H1 (cell line): Measurements from ENCODE around the gene PRKCA. TPM values are rescaled to one million over a fixed set of nuclear protein-coding genes. Genes with fewer than 3 reads are reported as not detected.

Experiments used
- CTCF ChIA-PET: fragments of 300-600 bp; sonication (Branson Sonifier 250); formaldehyde crosslinking; loops from one replicate; lab custom pipeline; 2021; ENCODE audit not compliant: partially characterized antibody; lab: Charles Lee
- POLR2A ChIA-PET: fragments of 300-600 bp; sonication (Branson Sonifier 250); formaldehyde crosslinking; loops from one replicate; lab custom pipeline; 2021; ENCODE audit warnings: inconsistent platforms; ENCODE audit not compliant: partially characterized antibody; lab: Charles Lee
- DNase-seq, 2 experiments: peaks; one replicate each; pipeline versions ENCODE4 v3.0.0 to v3.0.0-alpha.2; 2010 to 2022; ENCODE audit warnings: low spot score in 2 of 2, low read depth in 1 of 2, mixed read lengths in 1 of 2
- FAIRE-seq: peaks from 2 replicates; lab custom pipeline; 2011; peaks lifted over from hg19 to GRCh38; lab: Jason Lieb, UNC
- H2AFZ ChIP-seq: 2 replicates; pipeline ENCODE4 v1.8.1; 2012; ENCODE audit warnings: low read length, inconsistent platforms
- H2AK5ac ChIP-seq: 2 replicates; pipeline ENCODE4 v1.6.1; 2013; ENCODE audit warnings: low read depth, low read length
- H2BK120ac ChIP-seq: replicated peaks from 2 replicates; pipeline ENCODE3; 2013; ENCODE audit warnings: low read depth, low read length, inconsistent platforms
- H2BK12ac ChIP-seq: 2 replicates; pipeline ENCODE4 v1.6.1; 2013; ENCODE audit warnings: low read depth, low read length
- H2BK15ac ChIP-seq: 2 replicates; pipeline ENCODE4 v1.6.1; 2013; ENCODE audit warnings: low read length
- H2BK20ac ChIP-seq: 2 replicates; pipeline ENCODE4 v1.6.1; 2013; ENCODE audit warnings: low read length
- H2BK5ac ChIP-seq: 2 replicates; pipeline ENCODE4 v1.6.1; 2013; ENCODE audit warnings: low read depth, low read length
- H3K14ac ChIP-seq: 2 replicates; pipeline ENCODE4 v1.6.1; 2013; ENCODE audit warnings: inconsistent platforms; ENCODE audit not compliant: insufficient read length
- H3K18ac ChIP-seq: 2 replicates; pipeline ENCODE4 v1.6.1; 2013; ENCODE audit warnings: low read length; ENCODE audit errors: extremely low read depth
- H3K23ac ChIP-seq: 2 replicates; pipeline ENCODE4 v1.6.1; 2013; ENCODE audit warnings: inconsistent platforms; ENCODE audit not compliant: insufficient read length
- H3K23me2 ChIP-seq: 2 replicates; pipeline ENCODE4 v1.6.1; 2013; ENCODE audit warnings: low read depth, low read length
- H3K27ac ChIP-seq: 2 replicates; pipeline ENCODE4 v1.6.1; 2011; ENCODE audit warnings: low read depth, low read length, inconsistent platforms
- H3K27me3 ChIP-seq, 4 experiments: replicated peaks in 1 of 4; 1 replicate in 1 of 4; 2 replicates in 3 of 4; pipeline versions ENCODE4 v1.6.1 to v1.8.1; 2011 to 2013; ENCODE audit warnings: low read length in 3 of 4, mild to moderate bottlenecking in 3 of 4, inconsistent platforms in 2 of 4, mixed read lengths in 2 of 4, moderate library complexity in 1 of 4; ENCODE audit not compliant: control insufficient read depth in 3 of 4, insufficient read depth in 3 of 4; ENCODE audit errors: extremely low read depth in 1 of 4
- H3K36me3 ChIP-seq, 4 experiments: 2 replicates each; pipeline versions ENCODE4 v1.6.1 to v1.8.1; 2011 to 2013; ENCODE audit warnings: mild to moderate bottlenecking in 4 of 4, low read length in 3 of 4, moderate library complexity in 2 of 4, control low read depth in 1 of 4, inconsistent platforms in 1 of 4; ENCODE audit not compliant: insufficient read depth in 4 of 4, control insufficient read depth in 2 of 4
- H3K4ac ChIP-seq: replicated peaks from 2 replicates; pipeline ENCODE3; 2013; ENCODE audit warnings: low read length, low read depth, mixed read lengths, inconsistent platforms; ENCODE audit not compliant: insufficient read length
- H3K4me1 ChIP-seq, 4 experiments: replicated peaks in 1 of 4; 1 replicate in 1 of 4; 2 replicates in 3 of 4; pipeline versions ENCODE4 v1.6.1 to v1.8.1; 2011 to 2013; ENCODE audit warnings: low read length in 3 of 4, inconsistent platforms in 2 of 4, mixed read lengths in 1 of 4; ENCODE audit not compliant: insufficient read depth in 4 of 4, control insufficient read depth in 3 of 4
- H3K4me2 ChIP-seq, 2 experiments: 2 replicates each; pipeline versions ENCODE4 v1.6.1 to v1.8.1; 2011 to 2013; ENCODE audit warnings: low read depth in 2 of 2, low read length in 2 of 2, control low read depth in 1 of 2, inconsistent platforms in 1 of 2, mild to moderate bottlenecking in 1 of 2; ENCODE audit not compliant: insufficient read depth in 1 of 2
- H3K4me3 ChIP-seq, 4 experiments: fragments of 200-600, 300-600 bp in 1 of 4; sonication (generic), shearing (Covaris generic), sonication (Bioruptor Twin) in 1 of 4; 2 replicates each; pipeline versions ENCODE4 v1.5.1 to v1.8.1; 2011 to 2016; ENCODE audit warnings: low read length in 4 of 4, low read depth in 3 of 4, control low read depth in 2 of 4, inconsistent platforms in 2 of 4, mild to moderate bottlenecking in 2 of 4, mixed read lengths in 1 of 4, moderate library complexity in 1 of 4; ENCODE audit not compliant: insufficient read depth in 2 of 4; ENCODE audit errors: extremely low read depth in 1 of 4
- H3K56ac ChIP-seq: replicated peaks from 2 replicates; pipeline ENCODE3; 2013; ENCODE audit warnings: low read depth, mild to moderate bottlenecking, mixed read lengths, low read length, inconsistent platforms; ENCODE audit not compliant: insufficient read length
- H3K79me1 ChIP-seq: 2 replicates; pipeline ENCODE4 v1.6.1; 2013; ENCODE audit warnings: low read depth, low read length, control low read depth
- H3K79me2 ChIP-seq, 2 experiments: 2 replicates each; pipeline versions ENCODE4 v1.6.1 to v1.8.1; 2012 to 2013; ENCODE audit warnings: low read length in 2 of 2, mild to moderate bottlenecking in 2 of 2, inconsistent platforms in 1 of 2; ENCODE audit not compliant: insufficient read depth in 2 of 2, control insufficient read depth in 1 of 2
- H3K9ac ChIP-seq, 4 experiments: replicated peaks in 1 of 4; 1 replicate in 1 of 4; 2 replicates in 3 of 4; pipeline versions ENCODE4 v1.6.1 to v1.8.1; 2011 to 2013; ENCODE audit warnings: low read depth in 3 of 4, low read length in 3 of 4, control low read depth in 2 of 4, mild to moderate bottlenecking in 2 of 4, moderate library complexity in 2 of 4, inconsistent platforms in 1 of 4; ENCODE audit errors: extremely low read depth in 1 of 4
- H3K9me3 ChIP-seq, 2 experiments: 2 replicates each; pipeline versions ENCODE4 v1.6.1 to v1.8.1; 2012 to 2013; ENCODE audit warnings: mild to moderate bottlenecking in 2 of 2, moderate library complexity in 2 of 2, control low read depth in 1 of 2, inconsistent platforms in 1 of 2, low read depth in 1 of 2, low read length in 1 of 2, mixed read lengths in 1 of 2; ENCODE audit not compliant: insufficient read depth in 2 of 2
- H4K20me1 ChIP-seq, 2 experiments: replicated peaks in 1 of 2; 2 replicates each; pipeline versions ENCODE3 to v1.8.1; 2011 to 2013; ENCODE audit warnings: inconsistent platforms in 2 of 2, low read length in 2 of 2, mild to moderate bottlenecking in 1 of 2; ENCODE audit not compliant: insufficient read depth in 2 of 2, control insufficient read depth in 1 of 2
- H4K5ac ChIP-seq: 2 replicates; pipeline ENCODE4 v1.6.1; 2013; ENCODE audit warnings: low read length, low read depth, mixed read lengths, inconsistent platforms; ENCODE audit not compliant: insufficient read length
- H4K8ac ChIP-seq: 2 replicates; pipeline ENCODE4 v1.8.0; 2013; ENCODE audit warnings: mild to moderate bottlenecking, moderate library complexity, low read length, inconsistent platforms; ENCODE audit not compliant: insufficient read depth; ENCODE audit errors: extremely low read depth
- H4K91ac ChIP-seq: replicated peaks from 2 replicates; pipeline ENCODE3; 2013; ENCODE audit warnings: low read length, mixed read lengths, inconsistent platforms; ENCODE audit not compliant: insufficient read length
- ATF2 ChIP-seq: IDR thresholded peaks from 2 replicates; pipeline ENCODE4 v1.6.1; 2012; ENCODE audit warnings: low read length, inconsistent platforms
- ATF3 ChIP-seq: IDR thresholded peaks from 2 replicates; pipeline ENCODE4 v1.6.1; 2011; ENCODE audit warnings: low read depth, mild to moderate bottlenecking, low read length; ENCODE audit not compliant: insufficient read depth
- EGR1 ChIP-seq: IDR thresholded peaks from 2 replicates; pipeline ENCODE4 v1.6.1; 2011; ENCODE audit warnings: low read depth, low read length, borderline replicate concordance
- SRF ChIP-seq: IDR thresholded peaks from 2 replicates; pipeline ENCODE4 v1.6.1; 2011; ENCODE audit warnings: mild to moderate bottlenecking, low read depth, low read length, moderate library complexity
- WGBS, 2 experiments: shearing (Covaris generic) in 1 of 2; methylation state at CpG; one replicate each; pipeline versions ENCODE4 v1.1.6 to v1.1.7; 2013 to 2015; ENCODE audit warnings: low lambda C conversion rate in 2 of 2, mixed read lengths in 2 of 2, inconsistent platforms in 1 of 2, low coverage in 1 of 2, missing lambda C conversion rate in 1 of 2; ENCODE audit not compliant: insufficient replicate concordance in 2 of 2, insufficient coverage in 1 of 2, insufficient read length in 1 of 2; ENCODE audit errors: extremely low coverage in 1 of 2, missing lambda C conversion rate in 1 of 2; 5-methylcytosine and 5-hydroxymethylcytosine counted together
- polyA plus RNA-seq, 7 experiments: library from polyadenylated mRNA; depleted of rRNA in 3 of 7; stranded (reverse) in 5 of 7; unstranded in 2 of 7; fragments of >200 nt in 5 of 7; fragments of 200-250 nt in 2 of 7; gene quantifications; 1 replicate in 5 of 7; 2 replicates in 1 of 7; 4 replicates in 1 of 7; pipeline versions ENCODE4 v1.2.1 to v1.2.3, GENCODE V29; 2011 to 2013; ENCODE audit warnings: missing spikeins in 2 of 7, mixed read lengths in 2 of 7
- total RNA-seq: library from RNA; stranded (reverse); fragmentation: NEBNext Ultra II Directional; extraction: Animal tissue kit (Norgen Biotek cat#: 25700); gene quantifications from 2 replicates; pipeline ENCODE4 v1.2.1, GENCODE V29; 2021
- TF ChIP-seq, protein P1 (sequence below), 3 experiments: IDR thresholded peaks; 1 replicate in 2 of 3; 2 replicates in 1 of 3; pipeline versions ENCODE4 v1.5.1 to v1.6.1; 2011; ENCODE audit warnings: low read length in 3 of 3, mild to moderate bottlenecking in 3 of 3, inconsistent platforms in 2 of 3, low read depth in 1 of 3, moderate library complexity in 1 of 3; ENCODE audit not compliant: insufficient read depth in 1 of 3; ENCODE audit errors: control extremely low read depth in 1 of 3

Gene PRKCA
- total and polyA plus RNA-seq, 2 of the 8 experiments (the other 6 are each of a cell fraction or from before 2014, with no cell fraction given) = 5.8 to 17.8 TPM

GRCh38 chr17:66567234-66568170, 265.1 kb downstream of the PRKCA start:
- Histone ChIP-seq H3K36me3 (no peaks in the 10 kb centered on the region), H3K4ac (no peak overlapping the region), H3K23ac (no peak overlapping the region), H3K4me2 (no peak overlapping the region), H2AK5ac (no peak overlapping the region), H4K91ac (no peak overlapping the region), H3K27ac (no peak overlapping the region), H2BK5ac (no peak overlapping the region), H2BK15ac (0 out of 2 replicates have a peak overlapping the region, but pooled peaks have one; percentile 19), H3K4me1 (peaks cover 5 to 12% (median 9%) of the 10 kb centered on the region in 4 experiments; a peak in 5 of 7 replicates), H4K8ac (no peak overlapping the region), H3K4me3 (no peak overlapping the region), H3K9ac (no peak overlapping the region; a peak in 1 of 7 replicates), H4K5ac (no peak overlapping the region), H3K14ac (no peak overlapping the region), H3K56ac (no peak overlapping the region), H3K9me3 (0 out of 4 replicates have a peak, but pooled peaks cover 0 to 3% of the 10 kb centered on the region in 2 experiments), H2AFZ (no peak overlapping the region), H3K23me2 (no peaks in the 10 kb centered on the region), H3K79me1 (no peaks in the 10 kb centered on the region), H3K18ac (no peak overlapping the region), H2BK120ac (no peak overlapping the region), H2BK20ac (no peak overlapping the region), H2BK12ac (no peak overlapping the region), H3K27me3 (no peaks in the 10 kb centered on the region), H4K20me1 (no peaks in the 10 kb centered on the region), H3K79me2 (no peaks in the 10 kb centered on the region)
- ChIA-PET CTCF (interaction anchor here (0.6 to 4.5 kb wide), 47 partner anchors 10 to 535 kb away, joined by 3 to 19 read pairs (median 4); no protein-coding TSS in a partner anchor), POLR2A (no interaction called here)
- FAIRE-seq (no peak), DNase-seq (peak; percentile 75 to 95)
- 73% methylated on average over 15 of the region's 15 CpGs; no CpG with 5 or more reads in 1 of the 2 experiments for whole genome bisulfite sequencing, 2 experiments
- TF ChIP-seq ATF2 (no peak), EGR1 (no peak), ATF3 (no peak), SRF (no peak)
- TF ChIP-seq, protein P1, sequence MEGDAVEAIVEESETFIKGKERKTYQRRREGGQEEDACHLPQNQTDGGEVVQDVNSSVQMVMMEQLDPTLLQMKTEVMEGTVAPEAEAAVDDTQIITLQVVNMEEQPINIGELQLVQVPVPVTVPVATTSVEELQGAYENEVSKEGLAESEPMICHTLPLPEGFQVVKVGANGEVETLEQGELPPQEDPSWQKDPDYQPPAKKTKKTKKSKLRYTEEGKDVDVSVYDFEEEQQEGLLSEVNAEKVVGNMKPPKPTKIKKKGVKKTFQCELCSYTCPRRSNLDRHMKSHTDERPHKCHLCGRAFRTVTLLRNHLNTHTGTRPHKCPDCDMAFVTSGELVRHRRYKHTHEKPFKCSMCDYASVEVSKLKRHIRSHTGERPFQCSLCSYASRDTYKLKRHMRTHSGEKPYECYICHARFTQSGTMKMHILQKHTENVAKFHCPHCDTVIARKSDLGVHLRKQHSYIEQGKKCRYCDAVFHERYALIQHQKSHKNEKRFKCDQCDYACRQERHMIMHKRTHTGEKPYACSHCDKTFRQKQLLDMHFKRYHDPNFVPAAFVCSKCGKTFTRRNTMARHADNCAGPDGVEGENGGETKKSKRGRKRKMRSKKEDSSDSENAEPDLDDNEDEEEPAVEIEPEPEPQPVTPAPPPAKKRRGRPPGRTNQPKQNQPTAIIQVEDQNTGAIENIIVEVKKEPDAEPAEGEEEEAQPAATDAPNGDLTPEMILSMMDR (IDR thresholded peaks at IDR 0.05; ENCODE audit: control extremely low read depth in 1 of 3, insufficient read depth in 1 of 3, low read depth in 1 of 3, low read length in 3 of 3) = peak; percentile 85 to 97 (median 89)
